ENCODE results near the gene MMP25.

DNA sequence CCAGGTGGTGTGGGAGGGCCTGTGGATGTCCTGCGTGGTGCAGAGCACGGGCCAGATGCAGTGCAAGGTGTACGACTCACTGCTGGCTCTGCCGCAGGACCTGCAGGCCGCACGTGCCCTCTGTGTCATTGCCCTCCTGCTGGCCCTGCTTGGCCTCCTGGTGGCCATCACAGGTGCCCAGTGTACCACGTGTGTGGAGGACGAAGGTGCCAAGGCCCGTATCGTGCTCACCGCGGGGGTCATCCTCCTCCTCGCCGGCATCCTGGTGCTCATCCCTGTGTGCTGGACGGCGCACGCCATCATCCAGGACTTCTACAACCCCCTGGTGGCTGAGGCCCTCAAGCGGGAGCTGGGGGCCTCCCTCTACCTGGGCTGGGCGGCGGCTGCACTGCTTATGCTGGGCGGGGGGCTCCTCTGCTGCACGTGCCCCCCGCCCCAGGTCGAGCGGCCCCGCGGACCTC lies 32.8 kb upstream of the MMP25 start:
- TF ChIP-seq, protein P1, sequence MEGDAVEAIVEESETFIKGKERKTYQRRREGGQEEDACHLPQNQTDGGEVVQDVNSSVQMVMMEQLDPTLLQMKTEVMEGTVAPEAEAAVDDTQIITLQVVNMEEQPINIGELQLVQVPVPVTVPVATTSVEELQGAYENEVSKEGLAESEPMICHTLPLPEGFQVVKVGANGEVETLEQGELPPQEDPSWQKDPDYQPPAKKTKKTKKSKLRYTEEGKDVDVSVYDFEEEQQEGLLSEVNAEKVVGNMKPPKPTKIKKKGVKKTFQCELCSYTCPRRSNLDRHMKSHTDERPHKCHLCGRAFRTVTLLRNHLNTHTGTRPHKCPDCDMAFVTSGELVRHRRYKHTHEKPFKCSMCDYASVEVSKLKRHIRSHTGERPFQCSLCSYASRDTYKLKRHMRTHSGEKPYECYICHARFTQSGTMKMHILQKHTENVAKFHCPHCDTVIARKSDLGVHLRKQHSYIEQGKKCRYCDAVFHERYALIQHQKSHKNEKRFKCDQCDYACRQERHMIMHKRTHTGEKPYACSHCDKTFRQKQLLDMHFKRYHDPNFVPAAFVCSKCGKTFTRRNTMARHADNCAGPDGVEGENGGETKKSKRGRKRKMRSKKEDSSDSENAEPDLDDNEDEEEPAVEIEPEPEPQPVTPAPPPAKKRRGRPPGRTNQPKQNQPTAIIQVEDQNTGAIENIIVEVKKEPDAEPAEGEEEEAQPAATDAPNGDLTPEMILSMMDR (IDR thresholded peaks at IDR 0.05; ENCODE audit: insufficient read depth, low read length, poor library complexity, severe bottlenecking), result no peak
- TF ChIP-seq EZH2phosphoT487 (conservative IDR thresholded peaks at IDR 0.05; ENCODE audit: low read length), result no peak
